GM21367 (cell line): ENCODE results near the gene ARHGAP26.

Experiments used
- ATAC-seq: cut with Tn5 transposase; IDR thresholded peaks from one replicate; pipeline ENCODE4 v1.9.1; 2021; ENCODE audit not compliant: unreplicated experiment

ARHGAP26 gene

GRCh38 chr5:142900927-142901326 lies 130.8 kb downstream of the ARHGAP26 start:
- no peak for ATAC-seq

GRCh38 chr5:142901476-142902185 lies 131.5 kb downstream of the ARHGAP26 start:
- ATAC-seq, result no peak

GRCh38 chr5:142902186-142902965 lies 132.2 kb downstream of the ARHGAP26 start:
- ATAC-seq, result no peak

GRCh38 chr5:142904416-142904815 lies 134.2 kb downstream of the ARHGAP26 start:
- ATAC-seq, result no peak

- ATAC-seq, result no peak
Measured at GRCh38 chr5:142905348-142905747, 135.2 kb downstream of the ARHGAP26 start.

- no peak for ATAC-seq
Measured at GRCh38 chr5:142906863-142907671, 136.9 kb downstream of the ARHGAP26 start.

GRCh38 chr5:142908659-142909058 lies 138.5 kb downstream of the ARHGAP26 start:
- ATAC-seq, result no peak

GRCh38 chr5:142910128-142910527 lies 140.0 kb downstream of the ARHGAP26 start:
- ATAC-seq, result no peak

- no peak for ATAC-seq
Measured at GRCh38 chr5:142911170-142911569, 141.0 kb downstream of the ARHGAP26 start.

- no peak for ATAC-seq
Measured at GRCh38 chr5:142911775-142912174, 141.6 kb downstream of the ARHGAP26 start.

- no peak for ATAC-seq
Measured at GRCh38 chr5:142913728-142914338, 143.7 kb downstream of the ARHGAP26 start.

- ATAC-seq, result no peak
Measured at GRCh38 chr5:142915038-142915437, 144.9 kb downstream of the ARHGAP26 start.

- peak; percentile 82 for ATAC-seq
Measured at GRCh38 chr5:142915813-142916424, 145.7 kb downstream of the ARHGAP26 start.

- no peak for ATAC-seq
Measured at GRCh38 chr5:142918959-142919635, 148.9 kb downstream of the ARHGAP26 start.

GRCh38 chr5:142920849-142921612 lies 150.9 kb downstream of the ARHGAP26 start:
- no peak for ATAC-seq

- ATAC-seq, result peak; percentile 62
Measured at GRCh38 chr5:142922223-142922952, 152.2 kb downstream of the ARHGAP26 start.

GRCh38 chr5:142924135-142924883 lies 154.1 kb downstream of the ARHGAP26 start:
- ATAC-seq, result no peak

GRCh38 chr5:142925795-142926194 lies 155.6 kb downstream of the ARHGAP26 start:
- no peak for ATAC-seq
